Measurements from ENCODE around the gene REV3L.
"Not testable (repeated sequence)": the region's sequence is repeated elsewhere in the genome, so short reads cannot be mapped to it uniquely, and the experiment has no call there.

Gene REV3L

DNA sequence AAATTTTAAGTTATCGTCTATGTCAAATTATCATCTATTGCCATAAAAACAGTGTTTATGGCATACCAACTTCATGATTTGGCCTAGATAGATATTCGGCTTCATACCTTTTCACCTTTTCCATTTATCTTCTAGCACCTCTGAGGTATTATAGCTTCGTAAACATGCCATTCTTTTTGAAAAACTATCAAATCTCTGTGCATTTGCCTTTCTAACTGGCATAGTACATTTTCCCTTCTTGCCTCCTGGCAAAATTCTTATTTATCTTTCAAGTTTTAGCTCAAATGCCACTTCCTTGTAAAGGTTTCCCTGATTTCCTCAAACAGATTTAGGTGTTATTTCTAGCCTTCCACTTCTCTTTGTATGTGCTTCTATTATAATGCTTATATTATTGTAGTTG is 7.0 kb upstream of the REV3L start:
- DNase-seq, result no peak

DNA sequence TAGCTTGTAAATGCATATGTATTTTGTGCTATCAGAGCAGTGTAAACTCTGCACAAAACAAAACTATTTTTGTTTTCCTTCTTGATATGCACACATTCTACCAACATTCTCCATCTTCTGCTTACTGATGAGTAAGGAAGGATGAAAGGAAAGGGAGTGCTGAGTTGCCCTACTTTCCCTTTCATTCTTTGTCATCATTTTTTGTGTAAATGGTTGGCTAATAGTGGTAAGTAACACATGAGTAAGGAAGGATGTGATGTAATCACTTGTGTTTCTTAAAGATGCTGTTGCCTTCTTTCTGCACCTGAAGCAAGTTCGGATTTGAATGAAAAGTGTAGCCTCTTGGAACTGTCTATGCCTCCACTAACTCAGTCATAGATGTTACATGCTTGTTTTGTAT is 4.6 kb upstream of the REV3L start:
- DNase-seq, result no peak

DNA sequence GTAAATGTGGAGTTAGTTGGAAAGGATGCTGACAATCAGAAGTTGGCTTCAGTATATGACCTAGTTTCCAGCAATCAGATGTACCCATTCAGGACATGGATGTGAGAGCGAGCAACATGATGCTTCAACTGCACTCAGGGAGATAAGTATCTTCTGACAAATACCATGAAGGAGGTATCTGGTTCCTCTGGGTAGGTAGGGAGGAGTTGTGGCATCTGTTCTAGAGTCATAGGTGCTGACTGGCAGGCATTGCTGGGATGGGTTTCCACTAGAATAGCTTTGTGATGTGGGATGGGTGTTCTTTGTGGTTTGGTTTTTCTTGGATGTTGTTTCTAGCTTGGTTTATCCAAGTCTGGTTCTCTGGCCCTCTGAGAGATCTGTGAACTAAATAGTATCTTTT is 3.9 kb upstream of the REV3L start:
- DNase-seq, result no peak

DNA sequence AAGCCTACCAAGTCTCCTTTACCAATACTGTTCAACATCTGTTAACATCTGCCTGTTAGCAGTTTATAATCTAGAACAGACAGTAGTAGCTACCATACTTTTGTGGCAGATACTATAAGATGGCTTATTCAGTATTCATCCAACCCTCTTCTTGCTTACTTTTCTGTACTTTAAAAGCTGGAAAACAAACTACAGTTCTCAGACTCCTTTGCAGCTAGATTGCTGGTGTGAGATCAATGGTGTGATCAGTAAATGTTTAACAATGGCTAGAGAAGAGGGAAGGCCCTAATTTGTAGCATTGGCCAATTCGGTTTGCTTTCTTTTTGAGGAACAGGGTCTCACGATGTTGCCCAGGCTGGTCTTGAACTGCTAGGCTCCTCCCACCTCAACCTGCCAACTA is 3.5 kb upstream of the REV3L start:
- DNase-seq, result no peak

DNA sequence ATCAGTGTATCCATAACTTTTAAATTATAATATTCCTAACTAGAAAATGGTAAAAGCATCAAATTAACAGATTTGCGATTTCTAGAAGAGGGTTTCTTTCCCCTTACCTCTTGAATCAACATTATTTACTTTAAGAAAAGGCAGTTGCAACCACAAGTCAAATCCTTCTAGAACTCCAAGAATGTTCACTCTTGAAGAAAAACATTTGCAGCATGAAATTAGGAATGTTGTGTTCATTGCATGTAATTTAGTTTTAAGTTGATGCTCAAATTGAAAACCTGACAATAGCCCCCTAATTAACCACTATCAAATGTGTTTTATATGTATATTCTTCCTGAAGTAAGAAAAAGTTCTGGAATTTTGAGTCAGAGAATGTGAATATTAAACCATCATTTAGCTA is 2.3 kb upstream of the REV3L start:
- DNase-seq, result no peak

DNA sequence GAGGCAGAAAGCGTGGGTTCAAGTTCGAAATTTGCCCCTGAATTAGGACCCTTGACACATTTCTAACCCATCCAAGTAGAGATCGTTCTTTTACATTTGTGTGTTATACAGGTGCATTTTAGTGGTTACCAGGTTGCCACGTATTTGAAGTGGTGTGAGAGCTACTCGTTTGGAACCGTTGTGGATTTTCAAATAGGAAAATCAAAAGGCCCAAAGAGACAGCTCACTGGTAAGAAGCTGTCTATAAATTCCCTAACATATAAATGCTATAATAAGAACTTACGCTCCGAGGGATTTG is 1.6 kb upstream of the REV3L start:
- no peak for DNase-seq

DNA sequence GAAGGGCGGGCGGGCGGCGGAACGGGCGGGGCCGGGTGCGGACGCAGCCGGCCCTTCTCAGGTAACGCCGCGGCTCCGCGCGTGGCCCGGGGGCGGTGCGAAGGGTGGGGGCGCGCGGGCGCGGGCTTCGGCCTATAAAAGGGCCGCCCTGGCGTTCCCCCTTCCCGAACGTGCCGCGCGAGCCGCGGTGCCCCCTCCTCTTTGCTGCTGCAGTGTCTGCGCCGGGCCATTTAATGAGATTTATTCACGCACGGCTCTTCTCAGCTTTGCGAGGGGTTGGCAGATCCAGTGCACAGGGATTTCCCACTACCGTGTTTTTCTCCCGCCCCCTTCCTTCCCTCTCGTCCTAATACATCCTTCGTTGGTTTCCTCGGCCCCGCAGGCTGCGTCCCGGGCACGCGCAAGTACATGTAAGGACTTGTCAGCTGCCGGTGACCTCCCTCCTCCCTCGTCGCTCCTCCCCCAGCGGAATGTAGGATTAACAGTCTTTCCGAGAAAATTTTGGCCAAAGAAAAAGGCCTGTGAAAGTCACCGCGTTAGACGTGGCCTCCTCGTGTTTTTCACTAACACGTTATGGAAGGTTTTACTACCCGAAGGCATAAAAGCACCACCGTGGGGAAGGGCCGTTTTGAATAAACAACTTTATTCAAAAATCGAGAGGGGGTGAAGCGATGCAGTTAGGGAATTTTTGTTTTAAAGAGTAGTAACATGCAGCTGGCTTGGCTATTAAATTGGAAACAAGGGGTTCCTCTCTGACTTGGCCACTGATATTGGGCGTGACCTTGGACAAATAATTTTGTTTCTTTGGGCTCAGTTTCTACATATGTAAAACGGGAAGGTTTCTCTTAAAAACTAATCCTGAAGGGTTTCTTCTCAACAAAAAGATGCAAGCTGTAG is 966 bp upstream of the REV3L start:
- DNase-seq, result peak; percentile 96

DNA sequence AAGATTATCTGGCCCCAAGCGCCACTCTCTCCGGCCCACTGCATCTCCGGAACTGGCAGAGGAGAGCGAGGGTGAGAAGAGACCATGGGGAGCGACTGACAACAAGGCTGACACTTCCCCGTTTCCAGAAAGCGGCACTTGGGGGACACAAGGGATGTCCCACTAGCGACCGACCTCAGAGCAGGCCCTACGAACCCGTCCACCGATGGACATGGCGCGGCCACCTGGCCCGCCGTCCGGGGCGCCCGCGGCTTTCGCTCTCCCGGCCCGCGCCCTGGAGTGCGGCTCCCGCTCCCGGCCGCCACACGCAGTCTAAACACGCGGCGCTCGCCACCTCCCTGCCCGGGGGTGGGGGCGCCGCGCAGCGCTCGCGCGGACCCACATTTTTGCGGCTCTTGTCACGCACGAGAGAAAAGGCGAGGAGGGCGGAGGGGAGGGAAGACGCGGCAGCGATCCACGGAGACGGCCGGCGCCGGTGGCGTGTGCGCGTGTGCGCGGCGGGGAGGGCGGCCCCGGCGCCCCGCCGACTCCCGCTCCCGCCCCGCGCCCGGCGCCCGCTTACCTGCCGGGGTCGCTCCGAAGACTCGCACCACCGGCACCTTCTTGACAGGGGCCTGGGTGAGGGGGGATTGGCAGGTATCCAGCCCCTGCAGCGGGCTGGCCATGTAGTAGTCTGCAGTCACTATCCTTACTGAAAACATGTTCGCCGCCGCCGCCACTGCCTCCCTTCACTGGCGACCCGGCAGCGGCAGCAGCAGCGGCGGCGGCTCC is 645 bp downstream of the REV3L start:
- DNase-seq, result peak; percentile 71

DNA sequence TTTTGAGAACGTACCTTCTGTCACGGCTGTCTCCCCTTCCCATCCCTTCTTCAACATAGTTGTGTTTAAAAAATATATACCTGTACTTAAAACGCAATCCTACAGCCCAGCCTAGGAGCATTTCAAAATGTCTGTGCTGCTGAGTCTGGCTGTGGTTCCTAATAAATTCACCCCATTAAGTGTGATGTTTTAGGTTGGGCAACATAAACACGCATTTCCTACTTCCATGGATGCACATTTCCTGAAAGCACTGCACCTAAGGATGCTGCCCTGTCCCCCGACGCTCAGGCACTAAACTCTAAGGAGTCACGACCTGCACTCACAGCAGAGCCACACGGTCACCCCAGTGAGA is 1.2 kb downstream of the REV3L start:
- no peak for DNase-seq

DNA sequence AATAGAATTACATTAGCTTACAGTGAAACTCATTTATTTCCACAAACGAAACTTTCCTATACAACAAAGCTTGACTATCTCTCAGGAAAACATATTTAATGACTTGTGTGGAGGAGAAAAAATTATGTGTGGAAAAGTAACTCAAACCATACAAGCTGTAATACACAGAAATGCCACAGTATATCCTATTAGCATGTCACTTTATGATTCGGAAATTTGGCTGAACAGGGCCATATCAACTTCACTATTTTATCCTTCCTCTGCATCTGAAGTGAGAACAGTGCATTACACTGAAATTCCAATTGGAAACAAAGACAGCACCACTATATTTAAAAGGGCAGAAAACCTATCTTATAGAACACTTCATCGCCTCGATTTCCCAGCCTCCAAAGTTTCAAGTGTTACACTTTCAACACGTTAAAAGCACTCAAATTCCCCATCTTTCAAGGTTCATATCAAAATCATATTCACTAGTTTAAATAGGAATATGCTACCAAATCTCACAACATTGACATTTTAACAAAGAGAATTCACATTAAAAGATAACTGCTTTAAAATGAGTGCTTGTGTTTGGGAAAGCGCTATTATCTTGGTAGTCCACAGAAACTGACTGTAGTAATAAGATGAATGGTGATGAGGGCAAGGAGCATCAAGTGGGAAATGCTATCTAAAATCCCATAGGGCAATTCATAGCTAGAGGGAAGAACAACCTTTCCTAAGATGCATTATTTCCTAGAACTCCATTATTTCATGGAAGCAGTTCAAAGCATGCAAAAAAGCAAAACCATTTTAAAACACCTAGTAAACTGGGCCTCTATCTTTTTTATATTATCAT is 1.8 kb downstream of the REV3L start:
- DNase-seq, result no peak

DNA sequence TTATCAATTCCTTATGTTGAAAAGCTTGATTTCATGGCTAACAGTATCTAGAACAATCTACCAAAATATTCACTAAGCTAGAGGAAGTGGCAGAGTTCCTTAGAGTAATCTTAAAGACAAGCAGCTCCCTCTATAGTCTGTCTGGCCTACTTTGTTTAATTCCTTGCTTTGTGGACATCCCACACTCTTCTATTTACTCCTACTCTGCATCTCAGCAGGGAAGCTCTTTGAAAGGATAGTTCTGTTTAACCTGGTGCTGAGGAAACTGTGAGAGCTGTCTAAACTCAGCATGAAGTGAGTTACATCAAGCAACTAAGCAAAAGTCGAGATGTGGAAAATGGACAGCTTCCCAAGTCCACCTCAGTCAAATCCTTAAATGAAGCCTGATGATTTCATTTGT is 4.3 kb downstream of the REV3L start:
- DNase-seq, result no peak

DNA sequence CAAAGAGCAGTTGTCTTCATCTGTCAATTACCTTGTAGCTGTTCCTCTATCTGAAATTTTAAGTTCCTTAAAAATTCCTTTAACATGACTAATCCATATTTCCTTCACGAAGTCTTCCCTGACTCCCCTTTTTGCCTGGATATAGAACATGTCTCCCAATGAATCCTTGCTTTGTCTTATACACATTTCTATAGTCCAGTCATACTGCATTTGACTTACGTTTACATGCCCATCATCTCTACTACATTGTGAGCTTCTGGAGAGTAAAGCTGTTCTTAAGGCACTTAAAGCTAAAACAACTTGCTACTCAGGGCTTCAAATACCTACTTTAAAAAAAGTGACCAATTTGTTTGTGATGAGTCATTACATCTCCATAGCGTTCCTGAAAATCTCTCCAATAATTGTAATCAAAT is 4.9 kb downstream of the REV3L start:
- no peak for DNase-seq

DNA sequence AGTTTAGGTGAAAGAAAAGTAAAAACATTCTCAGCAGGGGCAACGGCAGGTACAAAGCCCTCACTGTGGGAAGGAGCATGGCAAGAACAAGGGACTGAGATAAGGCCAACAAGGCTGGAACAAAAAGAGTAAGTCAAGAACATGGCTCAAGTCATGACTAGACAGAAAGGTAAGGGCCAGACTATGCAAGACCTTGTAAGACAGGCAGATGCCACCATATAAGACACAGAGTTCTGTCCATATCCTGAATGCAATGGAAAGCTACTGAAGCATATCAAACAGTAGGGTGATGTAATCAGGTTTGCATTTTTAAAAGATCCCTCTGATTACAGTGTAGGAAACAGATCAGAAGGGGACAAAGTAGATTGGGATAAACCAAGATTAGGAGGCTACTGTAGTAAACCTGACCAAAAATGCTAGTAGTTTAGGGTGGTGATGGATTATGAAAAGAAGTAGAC is 5.5 kb downstream of the REV3L start:
- no peak for DNase-seq

DNA sequence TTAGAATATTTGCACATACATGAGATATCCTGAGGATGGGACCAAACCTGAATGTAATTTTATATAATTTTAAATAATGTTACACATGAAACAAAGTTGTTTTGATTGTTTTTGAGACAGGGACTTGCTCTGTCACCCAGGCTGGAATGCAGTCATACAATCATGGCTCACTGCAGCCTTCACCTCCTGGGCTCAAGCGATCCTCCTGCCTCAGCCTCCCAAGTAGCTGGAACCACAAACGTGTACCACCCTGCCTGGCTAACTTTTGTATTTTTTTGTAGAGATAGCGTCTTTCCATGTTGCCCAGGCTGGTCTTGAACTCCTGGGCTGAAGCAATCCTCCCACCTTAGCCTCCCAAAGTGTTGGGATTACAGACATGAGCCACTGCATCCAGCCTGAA is 7.0 kb downstream of the REV3L start:
- DNase-seq, result not testable (repeated sequence)

DNA sequence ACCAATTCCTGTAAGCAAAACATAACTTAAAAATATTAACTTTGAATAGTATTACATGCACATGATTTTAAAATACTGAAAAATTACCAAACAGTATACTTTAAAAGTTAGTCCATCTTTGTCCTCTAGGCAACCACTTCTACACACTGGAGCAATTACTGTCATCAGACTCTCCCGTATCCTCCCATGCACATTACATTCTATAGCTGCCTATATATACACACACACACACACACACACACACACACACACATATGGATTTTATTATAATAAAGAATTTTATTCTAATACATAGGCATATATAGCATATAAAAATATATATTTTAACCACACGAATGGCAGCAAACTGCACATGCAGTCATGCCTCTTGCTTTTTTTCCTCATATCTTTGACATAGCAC is 8.2 kb downstream of the REV3L start:
- DNase-seq, result no peak

DNA sequence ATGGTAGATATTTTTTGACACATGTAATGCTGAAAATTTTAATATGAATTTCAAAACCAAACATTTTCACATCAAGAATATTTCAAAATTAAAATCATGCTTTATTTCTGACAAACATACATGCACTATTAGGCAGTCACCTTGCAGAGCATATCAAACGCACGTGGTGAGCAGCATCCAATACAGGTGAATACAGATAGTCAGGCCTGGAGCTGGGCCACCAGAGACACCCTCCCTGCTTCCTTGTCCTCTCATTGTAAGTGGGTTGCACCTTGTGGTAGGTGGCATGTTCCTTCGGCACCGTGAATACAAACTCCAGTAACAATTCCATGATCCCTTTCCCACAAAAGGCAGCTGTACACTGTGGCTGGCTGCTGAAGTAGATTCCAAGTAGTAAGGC is 8.9 kb downstream of the REV3L start:
- DNase-seq, result no peak

DNA sequence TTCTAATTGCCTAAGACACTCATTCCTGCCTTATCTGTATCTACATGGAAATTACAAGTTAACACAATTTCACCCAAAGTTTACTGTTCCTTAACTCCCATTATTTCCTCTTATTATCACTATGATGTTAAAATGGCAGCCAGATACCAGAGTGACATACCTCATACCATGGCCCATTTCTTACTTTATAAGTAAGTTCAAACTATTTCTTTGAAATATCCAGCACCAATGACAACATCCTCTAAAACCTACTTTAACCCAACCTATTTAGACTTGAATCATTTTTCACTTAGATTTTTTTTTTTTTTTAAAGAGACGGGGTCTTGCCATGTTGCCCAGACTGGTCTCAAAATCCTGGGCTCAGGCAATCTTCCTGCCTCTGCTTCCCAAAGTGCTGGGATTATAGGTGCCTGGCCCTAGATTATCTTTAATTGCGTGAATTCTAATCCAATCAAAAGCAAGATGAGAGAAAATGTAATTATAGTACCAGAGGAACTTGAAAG is 10.0 kb downstream of the REV3L start:
- no peak for DNase-seq

DNA sequence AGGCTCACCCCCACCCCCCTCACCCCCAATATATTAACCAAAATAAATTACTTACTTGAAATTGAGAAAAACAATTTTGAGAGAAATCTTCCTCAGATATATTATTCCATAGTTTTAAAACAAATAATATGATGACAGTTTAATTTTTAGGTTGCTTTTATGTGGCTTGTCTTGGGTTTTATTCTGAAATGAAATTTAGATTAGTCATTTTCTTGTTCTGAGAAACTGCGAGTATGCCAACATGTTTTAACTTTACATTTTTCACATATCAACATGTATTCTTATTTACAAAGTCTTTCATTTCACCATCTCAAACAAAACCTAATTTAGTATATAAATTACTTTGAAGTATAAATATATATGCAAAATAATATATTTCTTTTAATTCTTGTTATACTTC is 11.1 kb downstream of the REV3L start:
- DNase-seq, result no peak

DNA sequence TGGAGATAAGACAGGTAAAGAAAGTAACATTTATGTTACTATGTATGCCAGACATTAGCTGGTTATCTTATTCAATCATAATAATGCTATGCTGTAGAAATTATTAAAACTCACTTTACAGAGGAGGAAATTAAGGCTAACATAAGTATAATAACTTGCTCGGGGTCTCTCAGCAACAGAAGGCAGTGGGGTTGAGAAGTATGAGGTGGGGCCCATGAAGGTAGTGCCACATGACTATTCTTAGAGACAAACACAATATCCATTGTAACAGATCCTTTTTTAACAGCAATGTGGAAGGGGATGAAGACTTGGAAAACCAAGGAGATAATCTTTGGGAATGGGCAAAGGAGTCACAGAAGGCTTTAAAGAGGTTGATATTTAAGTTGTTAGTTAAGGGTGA is 11.5 kb downstream of the REV3L start:
- no peak for DNase-seq

DNA sequence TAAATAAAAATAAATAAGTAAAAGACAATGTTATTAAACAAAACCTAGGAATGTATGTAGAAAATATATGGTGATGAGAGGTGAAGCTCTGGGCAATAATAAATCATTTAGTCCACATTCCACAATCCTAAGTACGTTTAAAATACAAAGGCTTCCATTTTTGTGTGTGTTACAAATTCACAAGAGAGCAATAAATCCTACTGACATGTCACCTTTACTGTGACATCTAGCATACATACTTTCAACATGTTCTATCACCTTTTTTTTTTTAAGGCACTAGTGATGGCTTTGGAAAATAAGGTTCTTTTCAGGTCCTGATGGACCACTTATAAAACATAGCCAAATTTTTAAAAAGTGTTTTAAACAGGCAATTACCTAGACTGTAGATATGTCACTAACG is 12.0 kb downstream of the REV3L start:
- no peak for DNase-seq

DNA sequence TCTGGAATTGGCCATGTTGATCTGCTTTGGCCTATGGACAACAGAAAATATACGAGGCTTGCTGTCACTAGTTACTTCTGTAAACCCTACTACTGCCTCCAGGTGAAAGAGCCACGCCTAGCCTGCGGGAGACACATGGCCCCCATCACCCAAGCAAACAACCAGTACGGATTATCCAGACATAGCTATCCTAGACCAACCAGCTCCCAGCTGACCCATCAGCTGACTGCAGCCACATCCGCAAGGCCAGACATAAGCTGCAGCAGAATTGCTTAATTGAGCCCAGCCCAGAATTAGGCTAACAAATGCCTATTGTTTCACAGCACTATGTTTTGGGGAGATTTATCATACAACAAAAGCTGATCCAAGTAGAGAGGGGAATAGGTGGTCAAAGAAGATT is 13.5 kb downstream of the REV3L start:
- DNase-seq, result peak; percentile 90

DNA sequence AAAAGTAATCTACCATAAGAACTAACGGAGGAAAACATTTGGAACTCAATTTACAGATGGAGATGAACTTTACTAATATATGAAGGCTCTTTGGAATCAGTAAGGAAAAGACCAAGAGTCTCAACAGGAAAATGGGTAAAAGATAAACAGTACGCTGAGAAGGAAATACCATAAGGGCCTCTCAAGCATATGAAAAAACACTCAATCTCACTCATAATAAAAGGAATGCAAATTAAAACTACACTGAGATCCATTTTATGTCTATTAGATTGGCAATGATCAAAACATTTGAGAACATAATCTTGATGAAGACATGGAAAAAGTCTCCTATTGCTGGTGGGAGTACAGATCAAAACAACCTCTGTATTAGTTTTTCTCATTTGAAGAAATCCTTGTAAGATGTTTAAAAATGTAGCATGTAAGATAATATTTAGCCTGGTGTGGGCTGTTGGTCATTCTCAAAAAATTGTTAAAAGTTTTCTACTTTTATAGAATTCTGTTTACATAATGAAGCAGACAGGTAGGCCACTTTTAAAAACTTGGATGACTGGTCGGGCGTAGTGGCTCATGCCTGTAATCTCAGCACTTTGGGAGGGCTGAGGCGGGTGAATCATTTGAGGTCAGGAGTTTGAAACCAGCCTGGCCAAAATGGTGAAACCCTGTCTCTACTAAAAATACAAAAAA is 14.5 kb downstream of the REV3L start:
- no peak for DNase-seq

DNA sequence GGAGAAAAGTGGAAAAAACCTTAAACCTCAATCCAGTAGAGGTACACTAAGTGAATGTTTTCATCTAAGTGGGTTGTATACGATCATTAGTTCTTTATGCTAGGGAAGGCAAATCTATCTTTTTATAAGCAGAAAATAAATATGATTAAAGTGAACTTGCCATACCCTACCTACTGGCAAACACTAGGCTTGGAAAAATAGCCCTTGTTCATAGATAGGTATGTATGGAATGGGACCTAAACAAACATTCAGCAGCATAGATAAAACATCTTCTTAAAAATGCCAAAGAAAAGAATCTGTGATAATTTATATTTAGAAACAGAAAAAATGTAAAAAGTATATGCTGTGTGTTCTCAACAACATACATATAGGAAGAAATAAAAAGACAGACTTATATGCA is 18.8 kb downstream of the REV3L start:
- no peak for DNase-seq

Measured in islet precursor cell (in vitro differentiated cells).